NCI-H82 (cell line): ENCODE data around the gene SHOX.
"Not testable (repeated sequence)": the region's sequence is repeated elsewhere in the genome, so short reads cannot be mapped to it uniquely, and the experiment has no call there.

ENCODE experiments used
- DNase-seq: peaks from one replicate; lab custom pipeline; 2025; lab: John Stamatoyannopoulos, UW

Gene SHOX

GRCh38 chrX:630612-631496 is at the start of gene SHOX:
Gene SHOX, plus strand, starts transcription at chrX:630791. Its CDS starts 107 bp downstream, at chrX:630898.
- no peak for DNase-seq

DNA sequence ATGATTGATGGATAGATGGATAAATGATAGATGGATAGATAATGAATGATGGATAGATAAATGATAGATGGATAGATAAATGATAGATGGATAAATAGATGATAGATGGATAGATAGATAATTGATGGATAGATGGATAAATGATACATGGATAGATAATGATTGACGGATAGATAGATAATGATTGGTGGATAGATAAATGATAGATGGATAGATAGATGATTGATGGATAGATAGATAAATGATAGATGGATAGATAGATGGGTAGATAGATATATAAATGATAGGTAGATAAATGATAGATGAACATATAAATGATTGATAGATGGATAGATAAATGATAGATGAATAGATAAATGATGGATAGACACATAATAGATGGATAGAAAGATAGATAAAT is 49.5 kb upstream of the SHOX start:
- no peak for DNase-seq

- DNase-seq = no peak
Observed at GRCh38 chrX:581720-582298, 48.8 kb upstream of the SHOX start.

DNA sequence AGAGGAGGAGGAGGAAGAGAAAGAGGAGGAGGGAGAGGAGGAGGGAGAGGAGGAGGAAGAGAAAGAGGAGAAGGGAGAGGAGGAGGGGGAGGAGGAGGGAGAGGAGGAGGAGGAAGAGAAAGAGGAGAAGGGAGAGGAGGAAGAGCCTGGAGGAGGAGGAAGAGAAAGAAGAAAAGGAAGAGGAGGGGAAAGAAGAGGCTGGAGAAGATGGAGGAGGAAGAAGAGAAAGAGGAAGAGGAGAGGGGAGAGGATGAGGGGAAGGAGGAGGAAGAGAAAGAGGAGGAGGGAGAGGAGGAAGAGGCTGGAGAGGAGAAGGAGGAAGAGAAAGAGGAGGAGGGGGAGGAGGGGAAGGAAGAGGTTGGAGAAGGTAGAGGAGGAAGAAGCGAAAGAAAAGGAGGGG is 46.0 kb upstream of the SHOX start:
- no peak for DNase-seq

GRCh38 chrX:585115-585808 is 45.3 kb upstream of the SHOX start:
- no peak for DNase-seq

- DNase-seq = no peak
Observed at GRCh38 chrX:586351-586750, 44.2 kb upstream of the SHOX start.

DNA sequence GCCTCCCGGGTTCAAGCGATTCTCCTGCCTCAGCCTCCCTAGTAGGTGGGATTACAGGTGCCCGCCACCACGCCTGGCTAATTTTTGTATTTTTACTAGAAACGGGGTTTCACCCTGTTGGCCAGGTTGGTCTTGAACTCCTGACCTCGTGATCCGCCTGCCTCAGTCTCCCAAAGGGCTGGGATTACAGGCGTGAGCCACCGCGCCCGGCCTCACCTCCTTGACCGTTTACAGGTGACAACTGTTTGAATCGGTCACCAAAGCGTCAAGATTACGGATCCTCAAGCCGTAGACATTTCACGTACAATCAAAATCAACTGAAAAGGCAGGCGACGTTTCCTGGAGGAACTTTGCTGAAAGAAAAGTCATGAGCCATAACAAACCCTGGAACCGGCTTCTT is 41.3 kb upstream of the SHOX start:
- DNase-seq = not testable (repeated sequence)

DNA sequence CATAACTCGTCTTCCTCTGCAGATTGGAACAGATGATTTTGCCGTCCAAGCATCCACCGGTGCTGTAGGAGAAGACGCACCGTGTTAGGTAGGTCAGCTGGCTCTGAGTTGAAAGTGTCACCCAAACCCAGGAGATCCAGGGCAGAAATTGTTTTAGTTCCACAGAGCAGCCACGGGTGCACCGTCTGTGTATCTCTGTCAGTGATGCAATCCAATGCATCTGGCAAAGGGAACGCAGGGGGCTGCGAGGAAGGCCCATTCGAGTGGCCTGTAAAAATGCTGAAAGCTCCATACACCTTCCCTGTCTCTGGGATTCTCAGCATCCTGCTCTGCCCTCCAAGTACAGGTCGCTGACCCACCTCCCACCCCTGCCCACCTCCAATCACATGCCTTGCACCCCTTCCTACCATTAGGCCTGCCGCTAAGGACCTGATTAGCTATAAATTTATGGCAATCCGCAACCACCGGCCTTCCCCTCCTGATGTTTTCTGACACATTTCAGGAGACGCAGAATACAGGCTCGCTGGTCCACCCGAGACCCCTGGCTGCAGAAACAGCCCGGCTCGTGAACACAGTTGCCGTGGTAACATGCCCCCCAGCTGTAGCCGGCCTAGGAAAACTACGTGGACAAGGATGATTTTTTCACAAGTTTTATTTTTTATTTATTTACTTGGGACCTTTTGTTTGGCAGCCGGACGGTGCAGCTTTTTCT is 39.7 kb upstream of the SHOX start:
- DNase-seq = no peak

DNA sequence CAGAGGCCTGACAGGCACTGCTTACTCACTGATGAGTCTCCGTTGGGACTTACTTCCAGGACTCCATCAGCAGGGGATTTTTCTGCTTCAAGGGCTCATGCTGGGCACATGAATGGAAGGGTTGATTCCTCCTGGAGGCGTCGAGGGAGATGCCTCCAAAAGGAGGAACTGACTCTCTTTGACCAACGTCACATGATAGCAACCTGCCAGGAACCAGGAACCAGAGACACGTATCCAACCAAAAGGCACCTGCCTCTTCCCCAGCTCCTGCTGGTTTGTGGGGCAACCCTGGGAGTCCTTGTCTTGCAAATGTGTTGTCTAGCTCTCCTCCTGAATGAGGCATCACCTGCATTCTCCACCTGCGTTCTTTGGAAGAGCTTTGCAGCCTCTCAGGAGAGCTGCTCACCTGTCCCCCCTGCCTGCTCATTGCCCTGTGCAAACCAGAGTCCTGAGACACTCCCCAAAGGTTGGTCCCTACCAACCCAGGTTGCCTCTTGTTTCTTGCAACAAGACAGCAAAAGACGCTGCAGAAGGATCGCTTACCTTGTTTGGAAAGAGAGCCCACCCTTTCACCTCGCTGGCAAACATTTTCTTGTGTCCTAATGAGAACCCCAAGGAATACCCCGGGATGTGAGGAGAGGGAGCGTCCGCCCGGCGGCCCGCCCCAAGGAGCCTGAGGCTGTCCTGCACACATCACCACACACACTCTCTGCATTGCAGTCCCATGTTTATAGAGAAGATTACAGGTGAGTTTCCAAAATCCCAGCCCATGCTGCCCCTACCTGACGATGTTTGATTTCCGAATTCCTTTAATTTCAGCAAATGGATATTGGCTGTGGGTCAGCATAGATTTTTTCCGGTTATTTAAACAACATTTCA is 30.5 kb upstream of the SHOX start:
- no peak for DNase-seq

DNA sequence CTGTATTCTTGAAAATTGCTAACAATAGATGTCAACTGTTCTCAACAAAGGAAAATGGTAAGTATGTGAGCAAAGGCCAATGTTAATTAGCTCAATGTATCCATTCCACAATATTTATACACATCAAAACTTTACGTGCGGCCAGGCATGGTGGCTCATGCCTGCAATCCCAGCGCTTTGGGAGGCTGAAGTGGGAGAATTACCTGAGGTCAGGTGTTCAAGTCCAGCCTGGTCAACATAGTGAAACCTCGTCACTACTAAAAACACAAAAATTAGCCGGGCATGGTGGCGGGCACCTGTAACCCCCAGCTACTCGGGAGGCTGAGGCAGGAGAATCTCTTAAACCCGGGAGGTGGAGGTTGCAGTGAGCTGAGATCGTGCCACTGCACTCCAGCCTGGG is 27.6 kb upstream of the SHOX start:
- not testable (repeated sequence) for DNase-seq

GRCh38 chrX:604616-605015 is 26.0 kb upstream of the SHOX start:
- not testable (repeated sequence) for DNase-seq

GRCh38 chrX:608088-608487 is 22.5 kb upstream of the SHOX start:
- DNase-seq = not testable (repeated sequence)

- no peak for DNase-seq
Observed at GRCh38 chrX:614136-614535, 16.5 kb upstream of the SHOX start.

DNA sequence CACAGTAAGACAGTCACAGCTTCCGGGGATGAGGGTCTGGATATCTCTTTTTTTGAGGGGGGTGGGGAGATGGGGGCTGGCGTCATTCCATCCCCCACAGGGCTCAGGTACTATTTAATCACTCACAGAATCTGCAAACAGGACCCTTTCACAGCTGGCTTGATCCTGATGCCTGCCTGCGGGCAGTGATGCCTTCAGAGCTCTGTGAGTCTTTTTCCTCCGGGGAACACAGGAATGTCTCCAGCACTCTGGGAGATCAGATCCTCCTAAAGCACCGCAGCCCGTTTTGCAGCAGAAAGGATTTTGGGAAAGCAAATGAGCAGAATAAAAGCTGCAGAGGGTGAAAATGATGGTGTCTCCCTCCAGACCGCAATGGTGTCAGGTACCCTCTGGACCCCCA is 13.2 kb upstream of the SHOX start:
- no peak for DNase-seq

DNA sequence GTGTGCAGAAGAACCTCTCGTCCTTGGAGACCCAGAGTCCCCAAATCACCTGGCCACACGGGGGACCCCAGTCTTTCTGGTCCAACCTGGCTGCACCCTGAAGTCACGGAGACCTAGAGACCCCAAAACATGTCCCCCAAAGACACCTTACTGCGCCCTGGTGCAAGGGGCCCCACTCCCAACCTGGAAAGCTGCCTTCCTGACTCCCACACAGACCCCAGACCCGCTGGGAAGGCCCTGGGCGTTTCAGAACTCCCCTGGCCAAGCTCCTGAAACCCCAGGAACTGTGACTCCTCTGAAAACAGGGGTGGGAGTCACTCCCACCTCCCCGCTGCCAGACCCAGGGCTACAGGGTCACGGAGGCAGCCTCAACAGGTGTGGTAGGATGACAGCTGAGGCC is 12.7 kb upstream of the SHOX start:
- DNase-seq = no peak

GRCh38 chrX:618304-618703 is 12.3 kb upstream of the SHOX start:
- DNase-seq = not testable (repeated sequence)

DNA sequence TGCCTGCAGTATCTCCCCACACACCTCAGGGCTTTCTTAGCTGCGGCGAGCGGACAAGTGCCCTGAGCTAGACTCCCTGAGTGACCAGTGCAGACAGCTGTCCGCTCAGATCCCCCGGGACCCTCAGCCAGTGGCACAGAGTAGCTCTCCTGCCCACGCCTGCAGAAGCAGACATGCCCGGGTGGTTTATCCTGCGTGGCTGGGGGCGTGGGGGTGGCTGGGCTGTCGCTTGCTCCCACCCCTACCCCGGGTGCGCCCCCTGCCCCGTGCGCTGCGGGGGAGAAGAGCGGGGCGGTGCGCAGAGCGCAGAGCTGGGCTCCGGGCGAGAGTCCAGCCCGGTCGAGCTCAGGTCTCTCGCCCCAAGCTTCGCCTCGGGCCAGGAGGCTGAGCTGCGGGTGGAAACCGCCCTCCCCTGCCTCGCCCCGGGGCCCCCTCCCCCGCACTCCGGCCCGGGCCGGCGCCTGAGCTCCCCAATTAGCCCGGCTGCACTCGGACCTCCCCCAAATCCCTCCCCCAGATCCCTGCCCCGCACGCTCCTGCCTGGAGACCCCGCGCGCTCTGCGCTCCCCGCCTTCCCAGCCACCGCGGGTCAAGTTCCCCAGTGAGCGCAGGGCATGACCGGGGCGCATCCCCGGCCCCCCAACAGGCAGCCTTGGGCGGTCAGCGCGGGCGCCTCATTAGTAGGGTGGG is 11.7 kb upstream of the SHOX start:
- DNase-seq = no peak

GRCh38 chrX:619451-619811 is 11.2 kb upstream of the SHOX start:
- no peak for DNase-seq

DNA sequence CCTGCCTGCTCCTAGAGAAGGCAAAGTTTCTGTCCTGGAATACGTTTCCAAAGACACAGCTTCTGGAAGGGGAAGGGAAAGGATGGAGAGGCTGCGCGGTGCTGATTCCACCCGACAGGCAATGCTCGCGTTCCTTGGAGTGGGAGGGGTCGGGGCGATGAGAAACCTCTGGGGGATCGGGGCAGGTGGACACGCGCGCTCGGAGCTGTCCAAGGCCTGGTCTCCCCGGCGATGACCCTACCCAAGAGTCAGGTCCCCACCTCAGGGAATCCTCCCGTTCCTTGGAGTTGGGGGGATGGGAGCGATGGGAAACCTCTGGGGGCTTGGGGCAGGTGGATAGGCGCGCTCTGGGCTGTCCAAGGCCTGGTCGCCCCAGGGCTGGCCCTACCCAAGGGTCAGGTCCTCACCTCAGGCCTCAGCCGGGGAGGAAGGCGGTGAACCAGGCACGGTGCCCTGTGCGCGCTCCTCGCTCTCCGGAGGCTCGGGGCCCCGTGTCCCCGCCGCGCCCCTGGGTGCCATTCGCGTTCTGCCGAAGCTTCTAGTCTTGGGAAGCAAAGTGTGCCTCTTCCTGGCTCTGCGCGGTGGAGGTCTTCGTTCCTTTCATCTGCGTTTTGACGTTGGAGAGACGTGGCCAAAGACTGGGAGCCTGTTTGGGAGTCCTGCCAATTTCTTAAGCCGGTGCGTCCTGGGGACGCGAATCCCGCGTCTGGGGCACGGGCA is 10.6 kb upstream of the SHOX start:
- DNase-seq = no peak
